HCT116 (cell line): ENCODE data around the gene SH3TC1. TPM values are rescaled to one million over a fixed set of nuclear protein-coding genes. Genes with fewer than 3 reads are reported as not detected.

Experiments
- ATAC-seq: fragments of 200-7000 bp; cut with Tn5 transposase; 2 replicates; pipeline ENCODE4 v1.9.1; 2020; ENCODE audit warnings: mild to moderate bottlenecking, moderate library complexity
- BruUV-seq: library from RNA; stranded (reverse); fragments of 400-500 nt; replicated peaks from 2 replicates; lab custom pipeline; 2021; lab: Mats Ljungman, UMichigan
- CTCF ChIA-PET: fragments of 300-600 bp; sonication (Branson Sonifier 250); formaldehyde crosslinking; loops from one replicate; lab custom pipeline; 2021; ENCODE audit warnings: antibody characterized with exemption; lab: Charles Lee
- POLR2A ChIA-PET: fragments of 300-600, 350-600 bp; sonication (Branson Sonifier 250); formaldehyde crosslinking; loops from one replicate; lab custom pipeline; 2021; ENCODE audit warnings: antibody characterized with exemption; lab: Charles Lee
- RAD21 ChIA-PET, 2 experiments: fragments of 300-600 bp; sonication (Branson Sonifier 250); formaldehyde crosslinking; loops; one replicate each; lab custom pipeline; 2023; ENCODE audit warnings: low total read pairs in 2 of 2; ENCODE audit not compliant: uncharacterized antibody in 2 of 2, unreplicated experiment in 2 of 2, low non-redundant PET in 1 of 2; lab: Charles Lee
- DNase-seq: peaks from one replicate; pipeline ENCODE4 v3.0.0-alpha.2; 2010; ENCODE audit warnings: low read depth, low spot score
- H2AFZ ChIP-seq: fragments of 200-600 bp; shearing (Covaris generic), sonication (generic); 2 replicates; pipeline ENCODE4 v1.6.1; 2017; ENCODE audit warnings: low read depth, mixed run types, mixed read lengths, antibody characterized with exemption, low read length; ENCODE audit not compliant: poor library complexity, severe bottlenecking
- H3K27ac ChIP-seq: 2 replicates; pipeline ENCODE4 v1.5.1; 2012; ENCODE audit warnings: low read depth, low read length
- H3K27me3 ChIP-seq: fragments of 200-600 bp; sonication (generic); 2 replicates; pipeline ENCODE4 v1.6.1; 2016; ENCODE audit warnings: mixed run types, low read length, mixed read lengths; ENCODE audit not compliant: insufficient read depth
- H3K36me3 ChIP-seq, 2 experiments: fragments of 200-500 bp in 1 of 2; fragments of 200-600 bp in 1 of 2; sonication (Bioruptor generic) in 1 of 2; sonication (generic) in 1 of 2; 2 replicates each; pipeline versions ENCODE4 v1.5.1 to v1.6.1; 2014 to 2016; ENCODE audit warnings: low read length in 2 of 2, inconsistent platforms in 1 of 2, mixed read lengths in 1 of 2, mixed run types in 1 of 2; ENCODE audit not compliant: insufficient read depth in 2 of 2, control insufficient read depth in 1 of 2
- H3K4me1 ChIP-seq, 2 experiments: fragments of 200-600 bp in 1 of 2; sonication (generic) in 1 of 2; 2 replicates each; pipeline versions ENCODE4 v1.5.1 to v1.6.1; 2012 to 2017; ENCODE audit warnings: low read length in 2 of 2, inconsistent platforms in 1 of 2, mild to moderate bottlenecking in 1 of 2, mixed read lengths in 1 of 2, mixed run types in 1 of 2, moderate library complexity in 1 of 2; ENCODE audit not compliant: insufficient read depth in 2 of 2, control insufficient read depth in 1 of 2
- H3K4me2 ChIP-seq: fragments of 200-600 bp; sonication (generic); 2 replicates; pipeline ENCODE4 v1.6.1; 2017; ENCODE audit warnings: mixed run types, low read length, mixed read lengths
- H3K4me3 ChIP-seq, 2 experiments: fragments of 200-600 bp in 1 of 2; sonication (generic) in 1 of 2; replicated peaks in 1 of 2; 2 replicates each; pipeline ENCODE4 v1.5.1; 2011 to 2016; ENCODE audit warnings: low read length in 2 of 2, control low read depth in 1 of 2, low read depth in 1 of 2, mild to moderate bottlenecking in 1 of 2, mixed read lengths in 1 of 2, mixed run types in 1 of 2
- H3K79me2 ChIP-seq: fragments of 200-600 bp; sonication (generic); 2 replicates; pipeline ENCODE4 v1.6.1; 2017; ENCODE audit warnings: mild to moderate bottlenecking, mixed run types, low read length, moderate library complexity, mixed read lengths; ENCODE audit not compliant: insufficient read depth
- H3K9ac ChIP-seq: fragments of 200-600 bp; sonication (generic); 2 replicates; pipeline ENCODE4 v1.6.1; 2016; ENCODE audit warnings: low read length, mixed read lengths
- H3K9me2 ChIP-seq: fragments of 200-600 bp; sonication (generic), shearing (Covaris generic); 2 replicates; pipeline ENCODE4 v1.6.1; 2017; ENCODE audit warnings: mixed run types, mild to moderate bottlenecking, moderate library complexity; ENCODE audit not compliant: insufficient read depth
- H3K9me3 ChIP-seq, 2 experiments: fragments of 200-500 bp in 1 of 2; fragments of 200-600 bp in 1 of 2; sonication (Bioruptor generic) in 1 of 2; sonication (generic) in 1 of 2; 2 replicates each; pipeline ENCODE4 v1.6.1; 2014 to 2017; ENCODE audit warnings: low read length in 2 of 2, mixed read lengths in 2 of 2, inconsistent platforms in 1 of 2, low read depth in 1 of 2, mild to moderate bottlenecking in 1 of 2, mixed run types in 1 of 2, moderate library complexity in 1 of 2; ENCODE audit not compliant: control insufficient read depth in 1 of 2, insufficient read depth in 1 of 2
- H4K20me1 ChIP-seq: fragments of 200-600 bp; sonication (generic), shearing (Covaris generic); 2 replicates; pipeline ENCODE4 v1.6.1; 2017; ENCODE audit warnings: mixed run types, mild to moderate bottlenecking, moderate library complexity; ENCODE audit not compliant: insufficient read depth
- ATF3 ChIP-seq: IDR thresholded peaks from 2 replicates; pipeline ENCODE4 v1.6.1; 2012
- CBX3 ChIP-seq: IDR thresholded peaks from 2 replicates; pipeline ENCODE4 v1.6.1; 2012; ENCODE audit warnings: low read depth
- CEBPB ChIP-seq: IDR thresholded peaks from 2 replicates; pipeline ENCODE4 v1.6.1; 2012; ENCODE audit warnings: low read depth
- CTCF ChIP-seq, 3 experiments: fragments of 200-600 bp in 1 of 3; sonication (generic) in 1 of 3; IDR thresholded peaks in 2 of 3; conservative IDR thresholded peaks in 1 of 3; 2 replicates each; pipeline ENCODE4 v1.5.1; 2012 to 2017; ENCODE audit warnings: low read depth in 2 of 3, low read length in 2 of 3, antibody characterized with exemption in 1 of 3, borderline replicate concordance in 1 of 3, control low read depth in 1 of 3, mild to moderate bottlenecking in 1 of 3, mixed read lengths in 1 of 3, mixed run types in 1 of 3, moderate library complexity in 1 of 3; ENCODE audit not compliant: insufficient read depth in 1 of 3
- EGR1 ChIP-seq: IDR thresholded peaks from 2 replicates; pipeline ENCODE4 v1.6.1; 2012; ENCODE audit warnings: low read depth
- EZH2 ChIP-seq: fragments of 200-600 bp; sonication (generic); IDR thresholded peaks from 2 replicates; pipeline ENCODE4 v1.6.1; 2017; ENCODE audit warnings: antibody characterized with exemption, mixed run types
- EZH2phosphoT487 ChIP-seq: fragments of 200-600 bp; IDR thresholded peaks from 2 replicates; pipeline ENCODE4 v1.6.1; 2018; ENCODE audit warnings: antibody characterized with exemption, borderline replicate concordance
- FOSL1 ChIP-seq: IDR thresholded peaks from 2 replicates; pipeline ENCODE4 v1.6.1; 2012; ENCODE audit warnings: low read depth
- MAX ChIP-seq: IDR thresholded peaks from 2 replicates; pipeline ENCODE4 v1.6.1; 2012
- POLR2A ChIP-seq: IDR thresholded peaks from 2 replicates; pipeline ENCODE4 v1.7.0; 2011; ENCODE audit warnings: borderline replicate concordance; ENCODE audit not compliant: insufficient read depth, insufficient read length; ENCODE audit errors: extremely low read depth
- RAD21 ChIP-seq: IDR thresholded peaks from 2 replicates; pipeline ENCODE4 v1.6.1; 2012; ENCODE audit warnings: low read depth, mild to moderate bottlenecking
- SP1 ChIP-seq: IDR thresholded peaks from 2 replicates; pipeline ENCODE4 v1.6.1; 2012; ENCODE audit warnings: low read depth
- SRF ChIP-seq: IDR thresholded peaks from 2 replicates; pipeline ENCODE4 v1.6.1; 2012; ENCODE audit warnings: low read depth
- YY1 ChIP-seq: IDR thresholded peaks from 2 replicates; pipeline ENCODE4 v1.6.1; 2011; ENCODE audit warnings: low read length, low read depth, moderate library complexity, mild to moderate bottlenecking; ENCODE audit not compliant: insufficient replicate concordance; ENCODE audit errors: extremely low read depth
- ZFX ChIP-seq: fragments of 450-650 bp; IDR thresholded peaks from 2 replicates; pipeline ENCODE4 v1.6.1; 2017
- intact Hi-C: fragments of 100-400 bp; cut with micrococcal nuclease; formaldehyde crosslinking; loops from 2 replicates; pipeline ENCODE4 v1.10.0; 2022
- total RNA-seq: library from RNA; stranded (reverse); gene quantifications from one replicate; pipeline ENCODE4 v1.2.1, GENCODE V29; 2021; ENCODE audit not compliant: unreplicated experiment
- TF ChIP-seq, protein P1 (sequence below): IDR thresholded peaks from 2 replicates; pipeline ENCODE4 v1.6.1; 2012; ENCODE audit warnings: low read depth

Gene SH3TC1
- total RNA-seq, 1 experiment from 2014 or later = 12.5 TPM

- TF ChIP-seq CTCF (IDR thresholded peaks at IDR 0.05 in 2 of 3, conservative IDR thresholded peaks at IDR 0.05 in 1 of 3; ENCODE audit: borderline replicate concordance in 1 of 3, insufficient read depth in 1 of 3, low read depth in 2 of 3, low read length in 2 of 3) = no peak
- no peak for TF ChIP-seq MAX
- TF ChIP-seq CBX3 = no peak
- no peak for TF ChIP-seq EZH2
- TF ChIP-seq FOSL1 = no peak
- no peak for TF ChIP-seq SRF
- no peak for TF ChIP-seq ZFX
- no peak for TF ChIP-seq YY1
- no peak for TF ChIP-seq POLR2A
- no peak for TF ChIP-seq CEBPB
- TF ChIP-seq SP1 = no peak
These were observed 41.6 kb upstream of the SH3TC1 start (continued) for GRCh38 chr4:8157496-8157895.

GRCh38 chr4:8157944-8158709 is 41.0 kb upstream of the SH3TC1 start:
- DNase-seq (no peak), ATAC-seq (peak; percentile 3)
- H3K27me3 ChIP-seq = no peaks in the 10 kb centered on the region
- H3K9ac ChIP-seq = peak overlapping the region; percentile 56
- H3K9me3 ChIP-seq = no peaks in the 10 kb centered on the region
- peak overlapping the region; percentile 49 to 74 for H3K4me3 ChIP-seq
- CTCF ChIA-PET = interaction anchor here (0.9 to 1.7 kb wide), 2 partner anchors 10 to 19 kb away, joined by 3 to 5 read pairs; no protein-coding TSS in a partner anchor
- peaks cover 9 to 26% of the 10 kb centered on the region in 2 experiments; a peak in 3 of 4 replicates for H3K4me1 ChIP-seq
- POLR2A ChIA-PET = interaction anchor here (1.6 kb wide), 1 partner anchor 18 kb away, joined by 5 read pairs; no protein-coding TSS in a partner anchor
- no peaks in the 10 kb centered on the region for H3K36me3 ChIP-seq
- RAD21 ChIA-PET = no interaction called here
- H3K79me2 ChIP-seq = no peaks in the 10 kb centered on the region
- intact Hi-C loops = loop anchor here (2.0 kb wide), 2 partner anchors 29 to 313 kb away; no protein-coding TSS in a partner anchor
- BruUV-seq = no TSS peak
- no peaks in the 10 kb centered on the region for H4K20me1 ChIP-seq
- peak overlapping the region; percentile 98 for H3K4me2 ChIP-seq
- H3K27ac ChIP-seq = peak overlapping the region; percentile 42; the same call in 1 of the 2 replicates
- no peaks in the 10 kb centered on the region for H3K9me2 ChIP-seq
- peak overlapping the region; percentile 16 for H2AFZ ChIP-seq
- TF ChIP-seq EZH2phosphoT487 (no peak), ATF3 (no peak), RAD21 (no peak), EZH2 (no peak), CEBPB (no peak), EGR1 (no peak), MAX (no peak)
- TF ChIP-seq, protein P1, sequence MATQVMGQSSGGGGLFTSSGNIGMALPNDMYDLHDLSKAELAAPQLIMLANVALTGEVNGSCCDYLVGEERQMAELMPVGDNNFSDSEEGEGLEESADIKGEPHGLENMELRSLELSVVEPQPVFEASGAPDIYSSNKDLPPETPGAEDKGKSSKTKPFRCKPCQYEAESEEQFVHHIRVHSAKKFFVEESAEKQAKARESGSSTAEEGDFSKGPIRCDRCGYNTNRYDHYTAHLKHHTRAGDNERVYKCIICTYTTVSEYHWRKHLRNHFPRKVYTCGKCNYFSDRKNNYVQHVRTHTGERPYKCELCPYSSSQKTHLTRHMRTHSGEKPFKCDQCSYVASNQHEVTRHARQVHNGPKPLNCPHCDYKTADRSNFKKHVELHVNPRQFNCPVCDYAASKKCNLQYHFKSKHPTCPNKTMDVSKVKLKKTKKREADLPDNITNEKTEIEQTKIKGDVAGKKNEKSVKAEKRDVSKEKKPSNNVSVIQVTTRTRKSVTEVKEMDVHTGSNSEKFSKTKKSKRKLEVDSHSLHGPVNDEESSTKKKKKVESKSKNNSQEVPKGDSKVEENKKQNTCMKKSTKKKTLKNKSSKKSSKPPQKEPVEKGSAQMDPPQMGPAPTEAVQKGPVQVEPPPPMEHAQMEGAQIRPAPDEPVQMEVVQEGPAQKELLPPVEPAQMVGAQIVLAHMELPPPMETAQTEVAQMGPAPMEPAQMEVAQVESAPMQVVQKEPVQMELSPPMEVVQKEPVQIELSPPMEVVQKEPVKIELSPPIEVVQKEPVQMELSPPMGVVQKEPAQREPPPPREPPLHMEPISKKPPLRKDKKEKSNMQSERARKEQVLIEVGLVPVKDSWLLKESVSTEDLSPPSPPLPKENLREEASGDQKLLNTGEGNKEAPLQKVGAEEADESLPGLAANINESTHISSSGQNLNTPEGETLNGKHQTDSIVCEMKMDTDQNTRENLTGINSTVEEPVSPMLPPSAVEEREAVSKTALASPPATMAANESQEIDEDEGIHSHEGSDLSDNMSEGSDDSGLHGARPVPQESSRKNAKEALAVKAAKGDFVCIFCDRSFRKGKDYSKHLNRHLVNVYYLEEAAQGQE = no peak
